22Rv1 (cell line): Measurements from ENCODE around the gene C1QL1.

ENCODE experiments used
- CTCF ChIP-seq: fragments of 450-650 bp; IDR thresholded peaks from 2 replicates; pipeline ENCODE4 v1.5.1; 2017; ENCODE audit warnings: mild to moderate bottlenecking
- ZFX ChIP-seq: fragments of 450-650 bp; IDR thresholded peaks from 2 replicates; pipeline ENCODE4 v1.6.1; 2017; ENCODE audit warnings: antibody characterized with exemption, borderline replicate concordance

GRCh38 chr17:44967907-44968224 is 237 bp downstream of the C1QL1 start:
- no peak for TF ChIP-seq CTCF
- no peak for TF ChIP-seq ZFX
